ENCODE data around the gene RASSF5.

RASSF5 gene

DNA sequence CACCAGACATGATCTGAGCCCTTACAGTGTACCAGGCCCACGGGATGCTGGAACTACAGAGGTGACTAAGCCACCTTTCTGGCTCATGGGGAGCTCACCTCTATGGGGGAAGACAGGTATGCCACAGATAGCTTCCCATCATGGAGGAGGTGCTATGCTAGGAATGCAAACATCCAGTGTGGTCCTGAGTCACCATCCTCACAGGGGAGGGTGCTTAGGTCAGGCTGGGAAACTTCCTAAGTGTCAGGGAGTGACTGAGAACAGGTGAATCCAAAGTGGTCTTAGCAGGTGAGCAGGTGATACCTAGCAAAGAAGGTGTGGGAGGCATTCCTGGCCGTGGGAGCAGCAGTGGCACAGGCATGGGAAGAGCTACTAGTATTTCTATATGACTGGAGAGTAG is 8.6 kb upstream of the RASSF5 start:
- DNase-seq: no peak

DNA sequence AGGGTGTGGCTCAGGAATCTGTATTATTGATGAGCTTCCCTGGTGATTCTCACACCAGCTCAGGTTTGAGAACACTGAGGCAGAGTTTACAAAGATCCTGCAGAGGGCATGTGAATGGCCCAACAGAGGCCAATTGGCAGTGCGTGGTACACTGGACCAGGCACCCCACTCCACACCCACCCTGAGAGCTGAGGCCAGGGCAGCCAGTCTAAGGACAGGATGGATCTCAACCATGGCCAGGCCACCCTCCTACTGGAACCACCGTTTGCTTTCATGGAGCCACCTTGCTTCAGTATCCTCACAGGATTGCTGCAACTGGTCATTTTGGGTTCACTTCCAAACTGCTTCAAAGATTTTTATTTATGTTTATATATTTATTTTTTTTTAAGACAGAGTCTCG is 7.3 kb upstream of the RASSF5 start:
- no peak for DNase-seq

DNA sequence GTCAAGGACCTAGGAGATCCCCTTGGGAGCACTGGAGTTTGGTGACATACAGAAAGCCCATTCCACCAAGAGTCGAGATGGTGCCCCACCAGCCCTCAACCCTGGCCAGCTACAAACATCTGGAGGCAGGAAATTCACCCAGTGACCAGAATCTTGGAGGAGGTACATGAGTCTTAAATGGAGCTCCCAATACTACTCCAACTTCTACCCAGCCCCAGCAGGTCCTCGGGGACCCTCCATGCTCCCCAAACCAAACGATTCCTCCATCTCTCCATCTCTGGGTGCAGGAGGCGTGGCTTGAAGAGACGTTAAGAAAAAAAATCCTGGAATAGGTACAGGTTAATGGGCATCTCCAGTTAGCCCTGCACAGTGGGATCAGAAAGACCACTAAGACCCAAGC is 5.5 kb upstream of the RASSF5 start:
- no peak for DNase-seq

DNA sequence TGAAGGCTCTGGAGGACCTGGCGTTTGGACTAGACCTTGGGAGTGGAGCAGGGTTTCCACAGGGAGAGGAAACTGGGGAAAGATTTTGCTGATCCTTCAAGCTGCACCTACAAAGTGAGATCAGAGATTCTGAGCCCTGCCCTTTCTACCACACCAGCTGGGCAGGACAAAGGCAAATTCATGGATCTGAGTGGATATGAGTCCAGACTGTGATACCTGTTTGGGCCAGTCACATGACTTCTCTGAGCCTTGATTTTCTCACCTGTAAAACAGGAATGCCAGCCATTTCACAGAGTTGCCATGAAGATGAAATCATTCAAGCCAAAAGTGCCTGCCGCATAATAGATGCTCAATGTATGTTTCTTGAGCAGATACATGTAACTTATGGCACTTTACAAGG is 4.9 kb upstream of the RASSF5 start:
- DNase-seq: no peak

DNA sequence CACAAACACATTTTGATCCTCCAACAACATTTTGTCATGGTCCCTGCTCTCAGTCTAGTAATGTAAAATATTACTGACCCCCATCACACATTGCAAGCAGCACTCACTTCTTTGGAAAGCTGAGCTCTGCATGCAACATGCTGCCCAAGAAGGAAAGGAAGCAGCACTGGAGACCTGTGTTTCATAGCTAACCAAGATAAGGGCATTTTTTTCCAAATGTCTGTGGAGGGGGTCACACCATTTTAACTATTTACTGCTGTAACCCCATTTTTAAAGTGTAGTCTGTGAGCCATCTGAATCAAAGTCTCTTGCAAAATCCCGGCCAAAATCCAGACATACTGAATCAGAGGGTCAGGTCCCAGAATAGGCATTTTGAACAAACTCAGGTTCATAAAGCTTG is 4.5 kb upstream of the RASSF5 start:
- DNase-seq: no peak

DNA sequence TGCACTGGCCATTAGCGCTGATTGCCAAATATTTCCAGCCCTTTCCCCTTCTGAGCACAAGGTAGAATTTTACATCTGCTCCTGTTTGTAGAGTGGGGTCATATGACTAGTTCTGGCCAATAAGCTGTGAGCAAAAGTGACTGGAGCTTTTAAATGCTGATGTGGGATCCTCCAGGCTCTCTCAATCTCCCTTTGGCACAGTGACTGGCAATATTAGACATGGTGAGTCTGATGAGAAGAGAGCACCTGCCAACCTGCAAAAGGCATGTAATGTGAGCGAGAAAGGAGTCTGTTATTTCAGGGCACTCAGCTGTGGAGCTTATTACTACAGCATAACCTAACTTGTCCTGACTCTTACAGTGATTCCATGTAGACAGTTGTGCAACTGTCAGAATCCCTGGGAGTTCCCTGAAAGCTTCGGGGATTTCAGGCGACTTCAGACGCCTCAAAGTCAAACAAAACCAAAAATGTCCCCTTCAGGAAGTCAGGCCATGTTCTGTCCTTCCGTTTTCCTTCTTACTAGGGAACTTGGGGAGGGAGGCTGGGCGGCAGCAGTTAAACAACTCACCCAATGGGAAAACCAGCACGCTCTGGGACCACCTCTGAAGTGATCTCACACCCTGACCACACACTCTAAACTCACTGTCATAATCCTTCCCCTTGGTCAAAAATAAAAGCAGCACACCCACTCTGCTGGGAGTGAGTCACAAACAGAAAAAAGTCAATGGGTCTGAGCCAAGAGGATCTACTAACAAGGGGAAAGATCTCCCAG is 3.6 kb upstream of the RASSF5 start:
- no peak for DNase-seq

DNA sequence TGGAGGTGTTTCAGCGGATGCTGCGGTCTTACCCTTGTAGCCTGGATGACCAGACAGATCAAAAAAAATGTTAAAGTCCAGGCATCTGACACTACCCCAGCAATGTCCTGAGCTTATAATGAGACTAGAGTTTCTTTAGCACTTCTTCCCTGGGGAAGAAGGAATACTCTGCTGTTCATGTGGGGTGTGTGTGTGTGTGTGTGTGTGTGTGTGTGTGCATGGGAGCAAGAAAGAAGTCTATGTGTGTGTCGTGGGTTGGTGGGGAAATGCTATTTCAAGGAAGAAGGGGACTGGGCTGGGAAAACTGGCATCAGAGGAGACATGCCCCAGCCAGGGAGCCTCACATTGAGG is 3.0 kb upstream of the RASSF5 start:
- no peak for DNase-seq

DNA sequence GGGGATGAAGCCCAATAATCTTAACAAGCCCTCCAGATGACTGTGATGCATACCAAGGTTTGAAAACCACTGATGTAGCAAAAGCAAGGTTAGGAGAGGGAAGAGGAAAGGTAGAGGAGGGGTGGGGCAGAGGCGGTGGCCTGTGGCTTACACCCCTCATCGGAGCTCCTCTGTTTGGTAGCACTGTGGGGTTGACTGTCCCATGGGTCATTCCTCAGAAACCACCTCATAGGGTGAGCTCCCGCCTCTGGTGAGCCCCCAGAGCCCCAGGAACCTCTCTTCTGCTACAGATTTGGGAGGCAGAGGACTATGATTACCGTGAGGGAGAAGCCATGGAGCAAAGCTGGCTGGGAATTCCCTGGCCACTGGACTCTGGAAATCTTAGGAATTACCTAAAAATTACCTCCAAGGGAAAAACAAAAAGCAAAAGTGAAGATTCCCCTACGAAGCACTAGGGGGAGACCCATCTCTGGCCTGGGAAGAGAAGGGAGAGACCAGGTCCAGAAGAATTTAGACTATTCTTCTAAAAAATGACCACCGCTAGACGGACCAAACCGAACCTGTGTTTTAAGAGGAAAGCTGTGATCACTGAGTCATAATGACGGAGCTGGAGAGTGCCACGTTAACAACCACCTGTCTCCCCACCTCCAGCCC is 1.5 kb upstream of the RASSF5 start:
- no peak for DNase-seq

DNA sequence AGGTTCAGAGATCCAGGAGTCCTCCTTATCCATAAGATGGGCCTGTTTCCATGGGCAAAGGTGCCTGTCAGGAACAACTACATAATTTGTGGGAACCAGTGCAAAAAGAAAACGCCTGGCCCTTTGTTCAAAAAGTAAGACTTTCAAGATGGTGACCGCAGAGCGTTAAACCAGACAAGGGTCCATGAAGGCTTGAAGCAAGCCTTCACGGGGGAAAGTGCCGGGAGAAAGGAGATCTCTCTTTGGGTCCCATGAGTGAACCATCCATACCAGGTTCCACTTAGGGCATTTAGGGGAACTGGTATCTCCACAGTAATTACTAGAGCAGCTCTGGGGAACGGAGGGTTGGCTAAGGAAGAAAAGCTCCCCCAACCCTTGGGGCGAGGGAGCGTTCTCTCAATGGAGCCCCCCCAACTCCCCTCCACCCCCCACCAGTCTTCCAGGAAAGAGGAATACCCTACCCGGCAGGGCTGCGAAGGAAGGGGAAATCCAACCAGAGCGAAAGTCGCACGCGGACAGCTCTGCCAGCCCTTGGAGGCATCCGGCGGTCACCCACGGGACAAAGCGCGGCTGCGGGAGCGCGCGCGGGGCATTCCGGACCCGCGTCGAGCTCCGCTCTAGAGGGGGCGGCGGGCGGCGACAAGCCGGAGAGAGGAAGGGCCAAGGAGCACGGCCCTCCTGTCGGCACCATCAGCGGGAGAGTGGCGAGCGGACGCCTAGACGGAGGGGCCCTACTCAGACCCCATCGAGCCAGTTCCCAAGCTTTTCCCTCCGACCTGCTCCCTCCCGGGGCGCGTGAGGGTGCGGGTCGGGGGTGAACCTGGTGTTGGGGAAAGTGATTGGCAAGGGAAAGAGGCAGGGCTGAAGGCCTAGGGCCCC is 687 bp upstream of the RASSF5 start:
- peak; percentile 29 for DNase-seq

DNA sequence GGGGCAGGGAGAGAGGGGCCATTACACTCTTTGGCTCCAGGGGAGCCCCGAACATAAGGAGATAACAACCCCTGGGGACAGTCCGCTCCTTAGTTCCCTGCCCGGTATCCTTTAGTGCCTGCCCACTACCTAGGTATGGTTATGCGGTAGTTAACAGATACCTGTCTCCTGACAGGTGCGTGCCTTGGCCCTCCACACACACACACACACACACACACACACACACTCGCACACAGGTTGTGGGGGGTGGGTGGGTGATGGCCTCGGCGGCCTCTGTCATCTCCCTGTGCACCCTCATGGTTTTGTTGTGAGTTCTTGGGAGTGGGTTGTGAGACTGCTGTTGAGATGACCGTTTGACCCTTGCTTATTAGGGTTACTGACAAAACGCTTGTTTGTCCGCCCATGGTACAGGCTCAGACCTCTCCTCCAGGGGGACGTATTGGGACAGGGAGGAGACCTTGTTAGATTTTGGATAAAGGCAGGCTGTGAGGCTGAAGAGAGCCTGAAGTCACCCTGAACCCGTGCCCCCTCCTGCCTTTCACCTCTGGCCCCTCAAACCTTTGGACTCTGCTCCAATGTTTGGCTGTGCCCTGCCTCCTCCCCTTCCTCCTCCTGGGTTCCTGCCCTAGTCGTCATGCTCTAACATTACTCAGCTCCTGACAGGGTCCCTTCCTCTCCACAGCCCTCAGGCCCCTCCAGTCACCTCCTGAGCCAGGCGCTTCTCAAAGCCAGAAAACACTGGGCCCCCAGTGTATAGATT is 979 bp downstream of the RASSF5 start:
- no peak for DNase-seq

DNA sequence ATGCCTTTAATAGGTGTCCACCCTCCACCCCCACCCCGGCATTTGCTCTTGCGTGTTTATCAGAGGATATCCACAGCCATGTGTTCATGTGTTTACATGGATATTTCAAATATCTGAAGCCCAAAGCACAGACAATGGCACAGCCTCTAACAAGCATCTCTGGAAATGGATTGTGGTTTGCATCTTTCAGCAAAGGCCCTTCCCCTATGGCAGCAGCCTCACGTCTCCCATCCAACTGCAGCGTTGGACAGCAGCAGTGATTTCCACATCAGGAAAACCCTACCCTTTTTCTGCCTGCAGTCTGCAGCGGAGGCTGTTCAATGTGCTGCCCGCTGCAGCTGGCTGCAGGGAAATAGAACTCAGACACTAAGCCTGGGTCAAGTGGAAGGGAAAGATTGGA is 1.6 kb downstream of the RASSF5 start:
- DNase-seq: no peak

DNA sequence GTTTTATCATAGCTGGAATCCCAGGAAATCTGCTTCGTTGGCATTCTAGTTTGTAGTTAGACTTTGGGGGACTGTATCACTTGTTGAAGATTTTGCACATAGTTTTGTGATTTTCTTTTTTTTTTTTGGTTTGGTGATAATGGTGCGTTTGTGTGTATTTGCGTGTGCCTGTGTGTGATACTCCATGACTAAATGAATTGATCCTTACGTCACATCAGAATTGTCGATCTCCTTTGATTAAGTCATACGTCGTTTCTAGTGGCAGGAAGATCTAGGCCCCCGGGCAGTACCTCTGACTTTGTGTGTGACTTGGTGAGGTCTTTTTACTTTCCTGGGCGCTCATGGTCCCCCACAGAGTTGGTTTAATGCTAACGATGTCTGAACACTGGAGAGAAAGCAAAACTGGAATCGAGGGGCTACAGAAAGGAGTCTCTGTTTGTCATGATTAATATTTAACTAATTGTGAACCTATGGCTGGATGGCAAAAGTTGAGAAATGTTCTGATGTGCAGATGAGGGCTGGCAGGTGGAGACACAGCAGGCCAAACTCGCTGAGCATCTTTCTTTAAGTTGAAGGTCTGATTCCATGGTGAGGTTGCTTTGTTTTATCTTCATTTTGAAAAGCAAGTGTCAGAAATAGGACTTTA is 2.4 kb downstream of the RASSF5 start:
- no peak for DNase-seq

DNA sequence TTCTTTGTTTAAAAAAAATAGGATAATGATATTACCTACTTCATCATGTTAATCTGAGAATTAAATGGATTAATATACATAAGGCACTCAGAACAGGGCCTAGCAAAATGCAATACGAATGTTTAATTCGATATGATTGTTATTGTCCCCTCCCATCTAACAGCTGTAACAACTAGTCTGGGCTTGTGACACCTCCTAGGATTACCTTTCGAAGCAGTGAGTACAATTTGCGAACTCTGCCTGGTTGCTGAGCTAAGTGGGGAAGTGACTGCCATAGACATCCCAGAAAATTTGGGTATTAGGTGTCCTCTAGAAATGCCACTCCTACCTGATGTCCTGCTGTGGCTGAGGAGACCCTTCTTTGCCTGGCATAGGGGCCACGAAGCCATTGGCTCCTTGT is 3.0 kb downstream of the RASSF5 start:
- DNase-seq: no peak

DNA sequence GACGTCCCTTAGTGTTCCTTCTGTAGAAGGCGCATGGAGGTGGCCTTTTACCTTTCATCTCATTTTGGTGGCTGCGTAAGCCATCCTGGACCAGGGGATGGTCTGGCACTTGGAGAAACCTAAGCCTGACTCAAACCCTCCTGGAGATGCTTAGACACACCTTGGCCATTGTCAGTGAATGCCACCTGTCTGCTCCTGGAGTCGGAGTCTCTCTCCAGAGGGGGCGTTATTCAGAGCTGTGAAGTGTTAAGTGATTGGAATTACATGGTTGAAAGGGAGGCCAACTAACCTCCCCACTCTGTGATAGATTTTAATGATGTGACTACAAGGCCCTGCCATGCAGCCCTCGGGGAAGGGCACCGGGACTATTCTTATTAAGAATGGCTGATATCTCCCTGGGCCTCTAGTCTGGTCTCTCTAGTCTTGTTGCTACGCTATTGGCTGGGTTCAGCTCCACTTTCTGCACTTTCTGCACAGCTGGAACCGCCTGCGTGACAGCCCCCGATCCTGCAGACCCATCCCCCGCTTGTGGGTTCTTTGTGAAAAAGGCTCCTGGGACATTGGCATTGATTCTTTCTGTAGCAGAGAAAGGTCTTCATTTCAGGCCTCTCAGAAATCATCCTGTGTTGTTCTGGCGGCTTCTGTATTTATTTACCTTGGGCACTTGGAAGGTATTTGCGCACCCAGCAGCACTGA is 4.2 kb downstream of the RASSF5 start:
- no peak for DNase-seq

DNA sequence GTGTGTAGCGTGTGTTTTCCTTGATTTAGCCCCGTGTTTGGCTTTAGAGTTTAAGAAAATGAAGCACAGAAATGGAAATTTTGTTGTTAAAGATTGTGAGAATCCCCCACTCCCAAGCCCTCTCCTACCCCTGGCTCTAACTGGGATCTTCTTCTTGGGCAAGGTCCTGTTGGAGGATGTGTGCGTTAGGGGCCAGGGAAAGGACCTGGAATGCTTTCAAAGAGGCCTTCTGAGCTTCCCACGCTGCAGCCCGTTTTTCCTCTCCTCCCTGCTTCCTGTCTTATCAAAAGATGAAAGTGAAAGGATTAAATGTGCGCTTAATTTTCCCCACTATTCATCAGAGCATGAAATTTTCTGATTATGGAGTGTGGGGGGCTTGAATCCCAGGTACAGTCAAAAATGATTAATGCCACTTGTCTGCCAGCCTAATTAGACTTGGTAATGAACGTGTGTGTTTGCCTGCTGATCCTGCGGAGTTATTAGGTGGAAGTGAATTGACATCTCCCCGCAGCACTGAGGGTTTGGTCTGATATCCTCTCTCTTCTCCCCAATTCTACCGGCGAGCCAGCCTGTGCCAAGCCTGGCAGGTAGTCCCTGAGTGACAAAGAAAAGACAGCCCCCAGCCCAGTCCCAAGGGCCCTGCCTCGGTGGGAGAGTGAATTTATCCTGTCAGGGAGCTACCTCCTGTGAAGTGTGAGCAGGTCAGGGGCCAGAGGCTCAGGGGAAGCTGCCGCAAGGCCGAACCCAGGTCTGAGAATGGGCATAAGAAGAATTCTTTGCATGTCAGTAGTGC is 4.9 kb downstream of the RASSF5 start:
- no peak for DNase-seq

DNA sequence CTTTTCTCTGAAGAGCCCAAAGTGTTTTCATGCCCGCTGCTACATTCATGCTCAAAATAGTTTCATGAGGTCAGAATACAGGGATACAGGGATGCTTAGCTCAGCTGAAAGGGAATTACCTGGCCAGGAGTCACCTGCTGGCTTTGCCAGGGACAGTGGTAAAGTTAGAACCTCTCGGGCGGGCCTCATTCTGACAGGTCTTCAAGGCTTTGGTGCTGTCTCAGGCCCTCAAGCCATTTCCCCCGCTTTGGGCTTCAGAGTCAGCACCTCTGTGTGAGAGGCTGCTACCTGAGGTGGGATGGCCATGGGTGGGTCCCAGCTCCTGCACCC is 5.5 kb downstream of the RASSF5 start:
- no peak for DNase-seq

DNA sequence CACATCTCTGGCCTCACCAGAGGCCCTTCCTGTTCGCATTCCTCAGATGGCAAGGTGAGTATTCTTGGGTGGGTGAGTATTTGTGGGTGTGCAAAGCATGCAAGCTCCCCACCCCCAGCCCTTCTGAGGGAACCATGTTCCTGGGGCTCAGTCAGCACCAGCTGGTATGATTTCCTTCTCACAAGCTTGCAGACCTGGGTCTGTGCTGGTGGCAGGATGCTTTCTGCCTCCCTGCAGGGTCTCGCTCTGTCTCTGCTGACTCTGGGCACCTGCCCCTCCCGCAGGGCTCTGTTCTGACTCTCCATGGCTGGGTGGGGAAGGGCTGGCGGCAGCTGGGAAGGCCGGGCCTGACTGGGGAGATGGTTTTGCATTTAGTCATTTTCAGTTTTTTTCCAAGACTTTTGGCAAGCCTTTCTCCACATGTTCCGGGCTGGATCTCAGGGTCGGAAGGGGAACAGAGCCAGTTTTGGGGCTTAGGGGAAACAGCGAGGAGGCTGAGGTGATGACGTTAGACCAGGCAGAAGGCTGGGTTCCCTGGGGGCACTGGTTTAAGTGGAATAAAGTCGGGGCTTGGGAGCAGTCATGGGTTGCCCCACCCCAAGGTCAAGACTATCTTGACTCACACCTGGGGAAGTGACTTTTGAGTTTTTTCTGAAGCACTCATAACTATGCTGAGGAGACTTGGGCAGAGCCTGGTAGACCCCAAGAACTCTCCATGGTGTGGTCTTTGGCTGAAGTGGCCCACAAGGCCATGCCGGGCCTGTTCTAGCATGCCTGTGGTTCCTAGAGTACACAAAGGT is 6.2 kb downstream of the RASSF5 start:
- no peak for DNase-seq

DNA sequence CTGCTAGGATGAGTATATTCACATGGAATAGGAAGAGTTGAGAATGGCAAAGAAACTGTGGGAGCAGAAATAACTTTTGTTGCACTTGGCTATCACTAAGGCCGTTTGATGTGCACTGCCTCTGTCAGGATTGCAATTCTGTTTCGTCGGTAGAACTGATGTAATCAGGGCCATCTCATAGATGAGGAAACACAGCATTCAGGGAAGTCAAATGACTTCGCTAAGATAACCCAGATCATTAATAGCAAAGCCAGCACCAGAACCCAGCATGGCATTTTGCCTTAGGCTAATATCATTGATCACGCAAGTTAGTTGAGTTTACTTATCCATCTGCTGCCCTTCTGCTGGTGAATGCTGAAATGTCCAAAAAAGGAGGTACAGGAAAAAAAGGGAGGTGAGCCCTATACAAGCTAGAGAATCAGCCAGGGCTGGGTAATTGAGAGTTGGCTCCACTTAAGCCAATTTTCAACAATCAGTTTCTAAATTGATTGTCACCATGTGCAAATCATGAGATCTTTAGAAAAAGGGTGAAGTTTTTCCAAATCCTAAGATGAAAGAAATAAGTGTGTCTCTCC is 7.6 kb downstream of the RASSF5 start:
- no peak for DNase-seq

DNA sequence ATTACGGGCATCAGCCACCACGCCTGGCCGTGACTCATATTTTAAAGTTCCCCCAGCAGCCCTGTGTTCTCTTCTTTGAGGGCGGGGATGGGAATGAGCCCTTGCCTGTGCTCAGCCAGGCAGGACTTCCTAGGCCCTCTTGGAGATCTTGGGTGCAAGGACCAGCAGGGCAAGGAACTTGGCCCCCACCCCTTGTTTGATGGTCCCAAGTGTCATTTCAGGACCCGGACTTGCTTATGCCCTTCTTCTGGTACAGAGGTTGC is 9.3 kb downstream of the RASSF5 start:
- no peak for DNase-seq

DNA sequence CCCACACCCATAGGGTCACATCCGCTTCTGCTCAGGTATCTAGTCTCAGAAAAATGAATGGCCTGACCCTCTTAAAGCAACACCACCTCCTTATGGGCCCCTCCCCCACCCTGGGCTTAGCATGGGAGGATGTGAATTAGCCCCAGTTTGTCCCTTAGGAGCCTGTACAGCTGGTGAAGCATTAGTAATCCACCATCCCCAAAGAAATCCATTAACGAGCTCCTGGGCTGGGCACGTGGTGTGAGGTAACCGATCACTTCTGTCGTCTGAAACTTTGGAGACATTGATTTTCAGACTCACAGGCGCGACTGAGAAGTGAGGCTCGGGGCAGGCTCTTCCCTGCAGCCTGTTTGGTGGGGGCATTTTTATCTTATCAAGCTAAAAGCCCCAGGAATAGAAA is 10.5 kb downstream of the RASSF5 start:
- no peak for DNase-seq

Data from activated gamma-delta T cell (primary cell).